ENCODE data around the gene CDC42EP1.
"Not testable (repeated sequence)": the region's sequence is repeated elsewhere in the genome, so short reads cannot be mapped to it uniquely, and the experiment has no call there.

Gene CDC42EP1

GRCh38 chr22:37534445-37534844, 25.8 kb upstream of the CDC42EP1 start:
- no peak for DNase-seq (ENCODE audit: low read depth)

- no peak for DNase-seq (ENCODE audit: low read depth)
These were observed 25.1 kb upstream of the CDC42EP1 start for GRCh38 chr22:37535159-37535558.

- DNase-seq (ENCODE audit: low read depth), result peak; percentile 94
These were observed 21.5 kb upstream of the CDC42EP1 start for GRCh38 chr22:37538590-37539357.

GRCh38 chr22:37539790-37540189, 20.5 kb upstream of the CDC42EP1 start:
- not testable (repeated sequence) for DNase-seq (ENCODE audit: low read depth)

- not testable (repeated sequence) for DNase-seq (ENCODE audit: low read depth)
These were observed 17.9 kb upstream of the CDC42EP1 start for GRCh38 chr22:37542416-37542815.

- DNase-seq (ENCODE audit: low read depth), result no peak
These were observed 17.3 kb upstream of the CDC42EP1 start for GRCh38 chr22:37542959-37543358.

GRCh38 chr22:37544955-37545702, 15.2 kb upstream of the CDC42EP1 start:
- DNase-seq (ENCODE audit: low read depth), result peak; percentile 79

- DNase-seq (ENCODE audit: low read depth), result peak; percentile 99
These were observed 14.4 kb upstream of the CDC42EP1 start for GRCh38 chr22:37545703-37546436.

- DNase-seq (ENCODE audit: low read depth), result peak; percentile 88
These were observed 13.6 kb upstream of the CDC42EP1 start for GRCh38 chr22:37546437-37547250.

GRCh38 chr22:37547251-37547741, 13.0 kb upstream of the CDC42EP1 start:
- peak; percentile 38 for DNase-seq (ENCODE audit: low read depth)

- DNase-seq (ENCODE audit: low read depth), result peak; percentile 77
These were observed 10.6 kb upstream of the CDC42EP1 start for GRCh38 chr22:37549704-37550059.

- not testable (repeated sequence) for DNase-seq (ENCODE audit: low read depth)
These were observed 9.4 kb upstream of the CDC42EP1 start for GRCh38 chr22:37550921-37551320.

- no peak for DNase-seq (ENCODE audit: low read depth)
These were observed 8.3 kb upstream of the CDC42EP1 start for GRCh38 chr22:37551981-37552380.

GRCh38 chr22:37552524-37553163, 7.6 kb upstream of the CDC42EP1 start:
- DNase-seq (ENCODE audit: low read depth), result peak; percentile 86

GRCh38 chr22:37553725-37554124, 6.6 kb upstream of the CDC42EP1 start:
- no peak for DNase-seq (ENCODE audit: low read depth)

GRCh38 chr22:37555029-37555428, 5.3 kb upstream of the CDC42EP1 start:
- DNase-seq (ENCODE audit: low read depth), result no peak

- no peak for DNase-seq (ENCODE audit: low read depth)
These were observed 3.6 kb upstream of the CDC42EP1 start for GRCh38 chr22:37556710-37557109.

- DNase-seq (ENCODE audit: low read depth), result no peak
These were observed 2.8 kb upstream of the CDC42EP1 start for GRCh38 chr22:37557321-37558001.

GRCh38 chr22:37558815-37559214, 1.5 kb upstream of the CDC42EP1 start:
- no peak for DNase-seq (ENCODE audit: low read depth)

GRCh38 chr22:37559521-37559900, 769 bp upstream of the CDC42EP1 start:
- DNase-seq (ENCODE audit: low read depth), result no peak

All from EH (cell line).